ENCODE measurements around the gene POLN.

Gene POLN

DNA sequence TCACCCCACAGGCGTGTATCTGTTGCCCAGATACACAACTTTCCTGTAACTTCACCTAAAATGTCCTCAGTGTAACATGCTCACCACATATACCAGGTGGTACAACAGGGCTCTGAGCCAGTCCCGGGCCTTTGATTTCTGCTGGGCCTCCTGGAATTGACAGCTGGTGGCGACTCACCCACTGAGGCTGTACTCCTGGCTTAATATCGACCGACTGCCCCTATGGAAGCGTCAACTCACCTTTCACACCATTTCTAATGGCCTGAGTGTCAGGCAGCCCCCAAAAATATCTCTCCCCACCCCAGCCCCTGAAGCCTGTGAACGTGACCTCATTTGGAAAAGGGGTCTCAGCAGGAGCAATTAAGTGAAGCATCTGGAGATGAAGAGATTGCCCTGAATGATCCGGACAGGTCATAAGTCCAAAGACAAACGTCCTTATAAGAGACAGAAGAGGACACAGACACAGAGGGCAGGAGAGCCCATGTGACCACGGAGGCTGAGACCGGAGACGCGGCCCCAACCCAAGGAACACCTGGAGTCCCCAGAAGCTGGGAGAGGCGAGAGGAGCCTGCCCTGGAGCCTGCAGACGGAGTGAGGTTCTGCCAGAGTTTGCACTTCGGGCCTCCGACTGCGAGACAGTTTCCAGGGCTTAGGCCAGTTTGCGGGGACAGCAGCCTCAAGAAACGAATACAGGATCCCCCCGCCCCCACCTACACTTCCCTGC is 32.6 kb upstream of the POLN start:
- in situ Hi-C loops (cut with MboI; ENCODE audit: low sequenced_read_pairs, unreplicated experiment), result no loop called here
- TF ChIP-seq, protein P1, sequence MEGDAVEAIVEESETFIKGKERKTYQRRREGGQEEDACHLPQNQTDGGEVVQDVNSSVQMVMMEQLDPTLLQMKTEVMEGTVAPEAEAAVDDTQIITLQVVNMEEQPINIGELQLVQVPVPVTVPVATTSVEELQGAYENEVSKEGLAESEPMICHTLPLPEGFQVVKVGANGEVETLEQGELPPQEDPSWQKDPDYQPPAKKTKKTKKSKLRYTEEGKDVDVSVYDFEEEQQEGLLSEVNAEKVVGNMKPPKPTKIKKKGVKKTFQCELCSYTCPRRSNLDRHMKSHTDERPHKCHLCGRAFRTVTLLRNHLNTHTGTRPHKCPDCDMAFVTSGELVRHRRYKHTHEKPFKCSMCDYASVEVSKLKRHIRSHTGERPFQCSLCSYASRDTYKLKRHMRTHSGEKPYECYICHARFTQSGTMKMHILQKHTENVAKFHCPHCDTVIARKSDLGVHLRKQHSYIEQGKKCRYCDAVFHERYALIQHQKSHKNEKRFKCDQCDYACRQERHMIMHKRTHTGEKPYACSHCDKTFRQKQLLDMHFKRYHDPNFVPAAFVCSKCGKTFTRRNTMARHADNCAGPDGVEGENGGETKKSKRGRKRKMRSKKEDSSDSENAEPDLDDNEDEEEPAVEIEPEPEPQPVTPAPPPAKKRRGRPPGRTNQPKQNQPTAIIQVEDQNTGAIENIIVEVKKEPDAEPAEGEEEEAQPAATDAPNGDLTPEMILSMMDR (IDR thresholded peaks at IDR 0.05; ENCODE audit: borderline replicate concordance, control extremely low read depth, extremely low read depth, insufficient read depth, missing control alignments), result no peak
- DNase-seq (ENCODE audit: low spot score), result no peak

DNA sequence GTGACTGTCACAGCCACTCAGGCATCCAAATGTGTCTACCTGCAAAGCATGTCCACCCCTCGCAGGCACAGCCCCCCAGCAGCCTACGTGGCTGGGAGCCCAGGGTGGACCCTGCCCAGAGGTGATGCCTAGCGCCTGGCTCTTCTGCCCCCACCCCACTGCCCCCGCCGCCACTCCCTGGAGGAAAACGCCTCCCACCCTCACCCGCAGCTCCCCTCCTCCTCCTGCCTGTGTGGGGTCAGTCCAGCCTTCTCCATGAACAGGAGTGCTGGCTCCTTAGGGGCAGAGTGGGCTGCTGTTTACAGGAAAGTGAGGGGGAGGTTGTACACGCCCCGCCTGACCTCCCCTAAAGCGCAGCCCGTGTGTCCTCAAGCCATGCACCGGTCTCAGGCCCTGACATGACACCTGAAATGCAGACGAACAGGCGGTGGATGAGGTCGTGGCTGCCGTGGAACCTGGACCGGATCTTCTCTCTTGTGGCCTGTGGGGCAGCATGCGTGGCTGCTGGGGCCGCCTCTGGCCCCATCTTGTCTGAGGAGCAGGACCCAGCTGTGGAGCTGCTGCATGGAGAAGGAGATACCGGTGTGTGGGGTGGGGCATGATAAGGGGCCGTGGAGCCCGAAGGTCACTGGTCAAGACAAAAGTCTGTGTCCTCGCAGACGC is 31.9 kb upstream of the POLN start:
- DNase-seq (ENCODE audit: low spot score), result no peak
- in situ Hi-C loops (cut with MboI; ENCODE audit: low sequenced_read_pairs, unreplicated experiment), result no loop called here
- TF ChIP-seq, protein P1 (IDR thresholded peaks at IDR 0.05; ENCODE audit: borderline replicate concordance, control extremely low read depth, extremely low read depth, insufficient read depth, missing control alignments), result no peak

DNA sequence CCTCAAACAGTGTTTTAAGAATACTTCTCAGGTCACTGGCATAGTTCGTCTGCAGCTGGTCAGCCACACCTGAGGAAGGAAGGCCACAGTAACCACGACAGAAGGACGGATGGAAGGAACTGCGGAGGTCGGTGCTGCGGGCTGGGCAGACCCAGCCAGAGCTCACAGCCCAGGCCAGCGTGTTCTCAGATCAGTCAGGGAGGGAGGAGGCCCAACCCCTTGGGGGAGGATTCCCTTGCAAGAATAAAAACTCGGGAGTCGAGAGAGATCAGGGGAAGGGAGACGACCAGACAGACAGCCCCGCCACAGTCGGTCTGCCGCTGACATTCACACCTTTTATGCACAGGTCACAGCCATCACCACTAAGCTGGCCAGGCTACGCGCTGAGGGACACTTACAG is 31.3 kb upstream of the POLN start:
- no peak for DNase-seq (ENCODE audit: low spot score)
- in situ Hi-C loops (cut with MboI; ENCODE audit: low sequenced_read_pairs, unreplicated experiment), result no loop called here
- TF ChIP-seq, protein P1 (IDR thresholded peaks at IDR 0.05; ENCODE audit: borderline replicate concordance, control extremely low read depth, extremely low read depth, insufficient read depth, missing control alignments), result no peak

DNA sequence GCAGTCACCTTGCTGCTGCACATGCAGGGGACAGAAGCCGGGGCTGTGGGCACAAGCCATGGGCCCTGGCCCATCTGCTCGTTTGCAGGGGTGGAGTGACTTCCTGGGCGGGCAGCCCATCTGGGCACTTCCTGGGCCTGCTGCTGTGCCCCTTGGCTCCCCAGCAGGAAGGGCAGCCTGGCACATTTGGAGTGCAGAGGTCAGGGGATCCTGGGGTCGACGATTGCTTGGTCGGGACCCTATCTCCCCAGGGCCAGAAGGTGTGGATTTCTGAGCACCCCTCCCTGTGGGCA is 30.9 kb upstream of the POLN start:
- DNase-seq (ENCODE audit: low spot score), result no peak
- in situ Hi-C loops (cut with MboI; ENCODE audit: low sequenced_read_pairs, unreplicated experiment), result no loop called here
- TF ChIP-seq, protein P1 (IDR thresholded peaks at IDR 0.05; ENCODE audit: borderline replicate concordance, control extremely low read depth, extremely low read depth, insufficient read depth, missing control alignments), result no peak

DNA sequence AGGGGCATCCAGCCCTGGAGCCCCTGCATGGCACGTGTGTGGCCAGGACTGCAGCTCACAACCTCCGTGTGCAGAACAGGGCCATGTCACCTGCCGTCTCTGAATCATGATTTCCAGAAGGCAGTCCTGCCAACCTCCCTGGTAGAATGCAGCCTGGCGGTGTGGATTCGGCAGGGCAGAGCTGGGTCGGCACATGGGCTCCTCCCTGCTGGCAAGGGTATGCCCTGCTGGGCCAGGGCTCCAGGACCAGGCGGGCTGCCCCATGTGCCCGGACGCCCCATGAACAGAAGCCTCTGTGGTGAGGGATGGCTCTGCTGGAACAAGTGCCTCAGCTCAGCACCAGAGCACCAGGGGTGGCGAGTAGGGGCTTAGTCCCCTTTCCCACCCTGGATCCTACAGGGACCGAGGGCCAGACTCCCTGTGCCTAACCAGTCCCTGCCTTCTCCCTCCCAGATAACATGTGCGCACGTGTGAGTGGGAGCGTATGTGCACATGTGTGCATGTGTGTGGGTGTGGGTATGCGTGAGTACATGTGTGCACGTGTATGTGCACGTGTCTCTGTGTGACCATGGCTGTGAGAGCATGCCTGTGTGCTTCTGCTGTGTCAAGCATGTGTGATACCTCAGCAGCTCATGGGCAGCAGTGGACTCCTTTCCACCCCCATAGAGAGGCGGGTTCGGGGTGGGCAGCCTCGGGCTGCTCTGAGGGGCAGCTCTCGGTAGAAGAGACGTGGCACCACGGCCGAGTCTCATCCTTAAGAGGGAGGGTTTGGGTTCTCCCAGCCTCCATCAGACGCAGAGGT is 30.3 kb upstream of the POLN start:
- no peak for DNase-seq (ENCODE audit: low spot score)
- TF ChIP-seq, protein P1 (IDR thresholded peaks at IDR 0.05; ENCODE audit: borderline replicate concordance, control extremely low read depth, extremely low read depth, insufficient read depth, missing control alignments), result no peak
- in situ Hi-C loops (cut with MboI; ENCODE audit: low sequenced_read_pairs, unreplicated experiment), result no loop called here

DNA sequence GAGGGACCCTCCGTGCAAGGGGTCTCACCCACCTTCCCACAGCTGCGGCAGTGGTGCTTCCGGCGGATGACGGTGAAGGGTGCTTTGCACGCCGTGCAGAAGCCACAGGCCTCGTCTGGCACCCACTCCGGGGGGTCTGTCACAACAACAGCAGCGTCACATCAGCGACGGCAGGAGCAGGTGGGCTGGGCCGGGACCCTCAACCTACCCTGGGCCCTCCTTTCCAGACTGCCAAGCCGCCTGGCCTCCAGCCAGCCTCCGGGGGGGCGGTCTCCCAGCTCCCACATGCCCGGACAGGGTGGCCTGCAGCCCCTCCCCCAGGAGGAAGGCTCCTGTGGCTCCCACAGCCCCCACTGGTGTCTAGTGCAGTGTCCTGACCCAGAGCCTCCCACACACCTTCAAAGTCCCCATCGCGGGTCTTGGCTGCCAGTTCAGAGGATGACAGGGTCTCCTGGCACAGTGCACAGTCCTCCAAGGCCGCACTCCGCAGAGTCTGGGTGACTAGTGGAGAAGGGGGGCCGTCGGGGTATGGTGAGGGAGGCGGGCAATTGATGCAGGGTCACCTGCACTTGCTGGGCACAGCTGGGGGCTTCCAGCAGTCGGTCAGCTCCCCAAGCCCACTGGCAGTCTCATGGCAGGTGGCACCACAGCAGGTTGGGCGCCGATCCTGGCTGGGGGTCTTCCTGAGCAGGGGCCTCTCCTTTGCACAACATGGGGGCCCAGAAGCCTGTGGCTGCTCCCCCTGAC is 29.5 kb upstream of the POLN start:
- TF ChIP-seq, protein P1 (IDR thresholded peaks at IDR 0.05; ENCODE audit: borderline replicate concordance, control extremely low read depth, extremely low read depth, insufficient read depth, missing control alignments), result no peak
- in situ Hi-C loops (cut with MboI; ENCODE audit: low sequenced_read_pairs, unreplicated experiment), result no loop called here

More for the DNA sequence above, 29.5 kb upstream of the POLN start:
- DNase-seq (ENCODE audit: low spot score), result no peak

Measured in GM13976 (cell line).